Right lobe of liver (tissue), 6 donors: ENCODE data around the gene TJP1. TPM values are rescaled to one million over a fixed set of nuclear protein-coding genes. Genes with fewer than 3 reads are reported as not detected.

Experiments
- ATAC-seq, 4 donors: fragments of 200-7000 bp; cut with Tn5 transposase; one replicate each; pipeline ENCODE4 v1.9.1; 2020; ENCODE audit warnings: mild to moderate bottlenecking in 4 of 4, moderate library complexity in 4 of 4
- DNase-seq, 3 donors: peaks; one replicate each; pipeline ENCODE4 v3.0.0-alpha.2; 2020
- H3K27ac ChIP-seq, 3 donors: fragments of 200-600 bp; one replicate each; pipeline ENCODE4 v1.8.0; 2022
- H3K27me3 ChIP-seq, 2 donors: fragments of 200-600 bp; one replicate each; pipeline ENCODE4 v1.8.0; 2022
- H3K36me3 ChIP-seq, 4 donors: fragments of 200-600 bp; sonication (generic) in 1 of 4; one replicate each; pipeline versions ENCODE4 v1.5.1 to v1.8.0; 2017 to 2022; ENCODE audit warnings: control low read depth in 1 of 4
- H3K4me1 ChIP-seq, 4 donors: fragments of 200-600 bp; sonication (generic) in 1 of 4; one replicate each; pipeline versions ENCODE4 v1.5.1 to v1.8.0; 2017 to 2022; ENCODE audit warnings: control low read depth in 1 of 4
- H3K4me3 ChIP-seq, 3 donors: fragments of 200-600 bp; one replicate each; pipeline ENCODE4 v1.8.0; 2022
- H3K9me3 ChIP-seq, 4 donors: fragments of 200-600 bp; sonication (generic) in 1 of 4; one replicate each; pipeline versions ENCODE4 v1.5.1 to v1.8.0; 2017 to 2022; ENCODE audit warnings: control low read depth in 1 of 4
- POLR2A ChIP-seq: fragments of 450-650 bp; IDR thresholded peaks from one replicate; pipeline ENCODE4 v1.6.1; 2017; ENCODE audit warnings: antibody characterized with exemption, mild to moderate bottlenecking
- WGBS: methylation state at CpG from one replicate; pipeline ENCODE4 v1.1.6; 2018; ENCODE audit warnings: low coverage, low lambda C conversion rate; ENCODE audit not compliant: insufficient coverage; ENCODE audit errors: missing lambda C conversion rate; 5-methylcytosine and 5-hydroxymethylcytosine counted together
- intact Hi-C, 2 donors: fragments of 100-400 bp; cut with DNase I; formaldehyde crosslinking; loops; one replicate each; pipeline versions ENCODE4 v1.11.2 to v1.14.1; 2022
- total RNA-seq, 6 experiments: library from RNA; depleted of rRNA in 2 of 6; stranded (reverse); fragments of >200 nt in 2 of 6; fragmentation: NEBNext Ultra II Directional in 3 of 6; extraction: Animal tissue kit (Norgen Biotek cat#: 25700) in 3 of 6; gene quantifications; one replicate each; pipeline versions ENCODE4 v1.1.0 to v1.2.4, GENCODE V29; 2016 to 2023
- TF ChIP-seq, protein P1 (sequence below), 4 donors: fragments of 200-600 bp in 3 of 4; fragments of 450-650 bp in 1 of 4; IDR thresholded peaks; one replicate each; pipeline versions ENCODE4 v1.5.1 to v1.8.0; 2016 to 2022; ENCODE audit warnings: antibody characterized with exemption in 4 of 4, mild to moderate bottlenecking in 2 of 4
- donor health status: DM: no; HTN: yes; CAD: no.
- donor health status: DM: no; HTN: no; CAD: no.
- donor health status: DM: no; HTN: no; CAD: no.
- donor health status: DM: no; HTN: yes; CAD: no.
- donor health status: DM: no; HTN: yes; CAD: no.

TJP1 gene
- total RNA-seq, 6 experiments from 2014 or later, result 22.5 to 57.3 (median 35.9) TPM

DNA sequence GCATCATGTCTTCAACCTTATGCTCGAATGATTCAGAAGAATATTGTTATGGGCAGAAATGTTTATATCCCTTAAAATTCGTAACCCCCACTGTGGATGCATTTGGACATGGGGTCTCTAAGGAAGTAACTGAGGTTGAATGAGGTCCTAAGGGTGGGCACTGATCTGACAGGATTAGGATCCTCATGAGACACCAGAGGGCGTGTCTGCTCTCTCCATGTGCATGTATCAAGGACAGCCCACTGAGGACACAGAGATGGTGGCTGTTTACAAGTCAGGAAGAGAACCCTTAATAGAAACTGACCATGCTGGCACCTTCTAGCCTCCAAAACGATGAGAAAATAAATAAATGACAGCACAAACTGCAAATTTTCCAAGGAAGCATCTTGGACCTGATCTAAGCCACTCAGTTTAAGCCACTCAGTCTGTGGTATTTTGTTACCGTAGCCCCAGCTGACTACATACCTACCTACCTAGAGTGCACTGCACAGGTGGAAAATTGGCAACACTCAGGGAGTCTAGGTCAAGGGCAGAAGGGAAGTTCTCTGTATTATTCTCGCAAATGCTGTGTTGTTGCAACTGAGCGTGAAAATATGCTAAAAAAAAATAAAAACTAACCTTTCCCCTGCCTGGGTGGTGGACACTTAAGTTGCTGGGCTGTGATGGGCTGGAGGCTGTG lies 126.6 kb downstream of the TJP1 start:
- ATAC-seq (no peak), DNase-seq (no peak)
- WGBS, result 70% methylated on average over 6 of the region's 7 CpGs
- Histone ChIP-seq H3K4me3 (no peak overlapping the region), H3K27ac (no peak overlapping the region), H3K27me3 (no peaks in the 10 kb centered on the region), H3K4me1 (peaks cover 0 to 41% (median 6%) of the 10 kb centered on the region in 4 donors), H3K9me3 (no peaks in the 10 kb centered on the region), H3K36me3 (no peaks in the 10 kb centered on the region)
- TF ChIP-seq, protein P1, sequence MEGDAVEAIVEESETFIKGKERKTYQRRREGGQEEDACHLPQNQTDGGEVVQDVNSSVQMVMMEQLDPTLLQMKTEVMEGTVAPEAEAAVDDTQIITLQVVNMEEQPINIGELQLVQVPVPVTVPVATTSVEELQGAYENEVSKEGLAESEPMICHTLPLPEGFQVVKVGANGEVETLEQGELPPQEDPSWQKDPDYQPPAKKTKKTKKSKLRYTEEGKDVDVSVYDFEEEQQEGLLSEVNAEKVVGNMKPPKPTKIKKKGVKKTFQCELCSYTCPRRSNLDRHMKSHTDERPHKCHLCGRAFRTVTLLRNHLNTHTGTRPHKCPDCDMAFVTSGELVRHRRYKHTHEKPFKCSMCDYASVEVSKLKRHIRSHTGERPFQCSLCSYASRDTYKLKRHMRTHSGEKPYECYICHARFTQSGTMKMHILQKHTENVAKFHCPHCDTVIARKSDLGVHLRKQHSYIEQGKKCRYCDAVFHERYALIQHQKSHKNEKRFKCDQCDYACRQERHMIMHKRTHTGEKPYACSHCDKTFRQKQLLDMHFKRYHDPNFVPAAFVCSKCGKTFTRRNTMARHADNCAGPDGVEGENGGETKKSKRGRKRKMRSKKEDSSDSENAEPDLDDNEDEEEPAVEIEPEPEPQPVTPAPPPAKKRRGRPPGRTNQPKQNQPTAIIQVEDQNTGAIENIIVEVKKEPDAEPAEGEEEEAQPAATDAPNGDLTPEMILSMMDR (IDR thresholded peaks at IDR 0.05), result no peak
- no peak for TF ChIP-seq POLR2A
- intact Hi-C loops, result no loop called here

DNA sequence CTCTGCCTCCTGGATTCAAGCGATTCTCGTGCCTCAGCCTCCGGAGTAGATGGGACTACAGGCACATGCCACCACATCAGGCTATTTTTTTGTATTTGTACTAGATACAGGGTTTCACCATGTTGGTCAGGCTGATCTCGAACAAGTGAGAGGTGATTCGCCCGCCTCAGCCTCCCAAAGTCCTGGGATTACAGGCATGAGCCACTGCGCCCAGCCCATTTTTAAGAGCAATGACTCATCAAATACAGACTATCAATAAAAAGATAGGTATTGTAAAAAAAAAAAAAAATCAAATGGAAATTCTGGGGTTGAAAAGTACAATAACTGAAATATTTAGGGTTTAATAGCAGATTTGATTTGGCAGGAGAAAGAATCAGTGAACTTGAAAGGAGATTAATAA lies 129.0 kb downstream of the TJP1 start:
- no peak for DNase-seq
- H3K36me3 ChIP-seq, result no peaks in the 10 kb centered on the region
- intact Hi-C loops, result no loop called here
- no peak overlapping the region for H3K4me3 ChIP-seq
- no peaks in the 10 kb centered on the region for H3K9me3 ChIP-seq
- H3K27ac ChIP-seq, result no peak overlapping the region
- TF ChIP-seq POLR2A, result no peak
- WGBS, result 98% methylated on average over 7 of the region's 7 CpGs
- ATAC-seq, result no peak
- peaks cover 0 to 21% (median 2%) of the 10 kb centered on the region in 4 donors for H3K4me1 ChIP-seq
- H3K27me3 ChIP-seq, result no peaks in the 10 kb centered on the region

GRCh38 chr15:29692527-29692926 lies 129.7 kb downstream of the TJP1 start:
- peaks cover 0 to 21% (median 2%) of the 10 kb centered on the region in 4 donors for H3K4me1 ChIP-seq
- H3K36me3 ChIP-seq, result no peaks in the 10 kb centered on the region
- intact Hi-C loops, result no loop called here
- 50% methylated on average over 2 of the region's 2 CpGs for WGBS
- H3K27ac ChIP-seq, result no peak overlapping the region
- DNase-seq, result no peak
- no peaks in the 10 kb centered on the region for H3K27me3 ChIP-seq
- no peak for TF ChIP-seq POLR2A
- TF ChIP-seq, protein P1 (IDR thresholded peaks at IDR 0.05), result peak in 3 of 4 donors; percentile 30 to 36 (median 32)
- peak in 1 of 4 donors; percentile 14 for ATAC-seq
- H3K9me3 ChIP-seq, result no peaks in the 10 kb centered on the region
- no peak overlapping the region for H3K4me3 ChIP-seq

DNA sequence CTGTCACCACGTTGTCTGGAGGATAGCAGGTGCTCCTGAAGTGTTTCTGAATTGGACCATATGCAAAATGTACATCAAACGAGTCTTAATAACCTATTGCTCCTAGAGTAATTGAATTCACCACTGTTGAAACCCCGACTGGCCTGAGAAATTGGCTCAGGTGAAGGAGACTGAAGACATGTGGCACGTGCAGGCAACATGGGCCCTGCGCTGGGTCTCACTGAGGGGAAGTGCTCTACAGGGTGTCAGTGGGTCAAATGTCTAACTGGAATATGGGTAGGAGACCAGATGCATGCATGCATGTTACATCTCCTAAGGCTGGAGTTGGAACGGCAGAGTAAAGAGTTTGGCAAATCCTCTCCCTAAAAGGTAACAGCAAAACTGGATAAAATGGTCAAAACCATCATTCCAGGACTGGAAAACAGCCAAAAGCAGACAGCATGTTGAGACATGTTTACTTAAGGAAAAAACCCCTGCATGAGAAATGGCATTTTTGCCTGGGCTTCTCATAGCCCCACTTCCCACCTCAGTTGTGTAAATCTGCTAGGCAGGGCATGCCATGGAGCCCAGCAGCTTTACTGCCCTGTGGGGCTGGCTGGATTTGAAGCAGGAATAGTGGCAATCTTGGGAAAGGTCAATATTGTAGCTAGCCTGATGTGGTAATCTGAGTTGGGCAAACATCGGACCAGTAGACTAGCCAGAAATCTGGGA lies 131.3 kb downstream of the TJP1 start:
- H3K4me3 ChIP-seq, result no peak overlapping the region
- H3K27ac ChIP-seq, result peak overlapping the region in 1 of 3 donors; percentile 26
- H3K9me3 ChIP-seq, result no peaks in the 10 kb centered on the region
- peaks cover 0 to 31% (median 2%) of the 10 kb centered on the region in 4 donors for H3K4me1 ChIP-seq
- H3K27me3 ChIP-seq, result no peaks in the 10 kb centered on the region
- WGBS, result 29% methylated on average over 3 of the region's 7 CpGs
- no peaks in the 10 kb centered on the region for H3K36me3 ChIP-seq
- TF ChIP-seq POLR2A, result no peak
- TF ChIP-seq, protein P1 (IDR thresholded peaks at IDR 0.05), result no peak
- ATAC-seq (peak; percentile 82 to 89 (median 86)), DNase-seq (peak in 1 of 3 donors; percentile 74)
- intact Hi-C loops, result no loop called here
